ENCODE results near the gene AKAP1. TPM values are rescaled to one million over a fixed set of nuclear protein-coding genes. Genes with fewer than 3 reads are reported as not detected.

AKAP1 gene
- total and polyA plus RNA-seq, 2 of the 8 experiments (the other 6 are each of a cell fraction or from before 2014, with no cell fraction given): 120 to 156 TPM

GRCh38 chr17:57051886-57052361, 33.1 kb upstream of the AKAP1 start:
- no peak overlapping the region for H2AK5ac ChIP-seq (ENCODE audit: low read depth, low read length)
- 0 out of 2 replicates have a peak overlapping the region, but pooled peaks have one; percentile 10 for H3K18ac ChIP-seq (ENCODE audit: extremely low read depth, low read length)
- no peak overlapping the region for H4K91ac ChIP-seq (replicated peaks; ENCODE audit: insufficient read length, low read length)
- no peak overlapping the region for H4K8ac ChIP-seq (ENCODE audit: extremely low read depth, insufficient read depth, low read length)
- no peak overlapping the region for H3K4me3 ChIP-seq (ENCODE audit: extremely low read depth in 1 of 4, insufficient read depth in 2 of 4, low read depth in 3 of 4, low read length in 4 of 4)
- POLR2A ChIA-PET (ENCODE audit: partially characterized antibody): interaction anchor here (0.9 to 1.7 kb wide), 3 partner anchors 17 to 29 kb away, joined by 3 to 6 read pairs (median 3); no protein-coding TSS in a partner anchor
- no peak for FAIRE-seq
- no peaks in the 10 kb centered on the region for H3K9me3 ChIP-seq (ENCODE audit: insufficient read depth in 2 of 2, low read depth in 1 of 2, low read length in 1 of 2)
- H3K4me2 ChIP-seq (ENCODE audit: insufficient read depth in 1 of 2, low read depth in 2 of 2, low read length in 2 of 2): no peak overlapping the region
- H4K20me1 ChIP-seq (replicated peaks in 1 of 2; ENCODE audit: control insufficient read depth in 1 of 2, insufficient read depth in 2 of 2, low read length in 2 of 2): no peaks in the 10 kb centered on the region
- H3K23me2 ChIP-seq (ENCODE audit: low read depth, low read length): no peaks in the 10 kb centered on the region
- no peak overlapping the region for H3K27ac ChIP-seq (ENCODE audit: low read depth, low read length)
- CTCF ChIA-PET (ENCODE audit: partially characterized antibody): interaction anchor here (0.6 to 8.4 kb wide), 8 partner anchors 8 to 61 kb away, joined by 3 to 58 read pairs (median 4); no protein-coding TSS in a partner anchor
- H2BK12ac ChIP-seq (ENCODE audit: low read depth, low read length): peak overlapping the region; percentile 3; the same call in 1 of the 2 replicates
- H3K27me3 ChIP-seq (replicated peaks in 1 of 4; ENCODE audit: control insufficient read depth in 3 of 4, extremely low read depth in 1 of 4, insufficient read depth in 3 of 4, low read length in 3 of 4): no peaks in the 10 kb centered on the region
- no peak for DNase-seq (ENCODE audit: low read depth in 1 of 2, low spot score in 2 of 2)
- H3K23ac ChIP-seq (ENCODE audit: insufficient read length): no peak overlapping the region
- no peaks in the 10 kb centered on the region for H3K36me3 ChIP-seq (ENCODE audit: control insufficient read depth in 2 of 4, insufficient read depth in 4 of 4, low read length in 3 of 4)
- no peak overlapping the region for H4K5ac ChIP-seq (ENCODE audit: insufficient read length, low read depth, low read length)
- 0 out of 2 replicates have a peak overlapping the region, but pooled peaks have one; percentile 20 for H2BK15ac ChIP-seq (ENCODE audit: low read length)
- no peak overlapping the region; the same call in 1 of the 2 replicates for H2BK20ac ChIP-seq (ENCODE audit: low read length)
- H3K9ac ChIP-seq (replicated peaks in 1 of 4; ENCODE audit: extremely low read depth in 1 of 4, low read depth in 3 of 4, low read length in 3 of 4): no peak overlapping the region
- 84% methylated on average over 5 of the region's 5 CpGs; no CpG with 5 or more reads in 1 of the 2 experiments for WGBS, 2 experiments (ENCODE audit: extremely low coverage in 1 of 2, insufficient coverage in 1 of 2, insufficient read length in 1 of 2, insufficient replicate concordance in 2 of 2, low coverage in 1 of 2, low lambda C conversion rate in 2 of 2, missing lambda C conversion rate in 1 of 2)
- H3K4ac ChIP-seq (replicated peaks; ENCODE audit: insufficient read length, low read depth, low read length): no peak overlapping the region
- no peaks in the 10 kb centered on the region for H3K79me1 ChIP-seq (ENCODE audit: low read depth, low read length)
- peak overlapping the region; percentile 14; the same call in 1 of the 2 replicates for H2AFZ ChIP-seq (ENCODE audit: low read length)
- peaks cover 3 to 14% (median 9%) of the 10 kb centered on the region in 4 experiments; a peak in 5 of 7 replicates for H3K4me1 ChIP-seq (replicated peaks in 1 of 4; ENCODE audit: control insufficient read depth in 3 of 4, insufficient read depth in 4 of 4, low read length in 3 of 4)
- H3K14ac ChIP-seq (ENCODE audit: insufficient read length): no peak overlapping the region
- no peaks in the 10 kb centered on the region for H3K79me2 ChIP-seq (ENCODE audit: control insufficient read depth in 1 of 2, insufficient read depth in 2 of 2, low read length in 2 of 2)
- H2BK120ac ChIP-seq (replicated peaks; ENCODE audit: low read depth, low read length): no peak overlapping the region
- peak overlapping the region; percentile 41; the same call in 1 of the 2 replicates for H2BK5ac ChIP-seq (ENCODE audit: low read depth, low read length)
- no peak overlapping the region for H3K56ac ChIP-seq (replicated peaks; ENCODE audit: insufficient read length, low read depth, low read length)
- TF ChIP-seq TCF12 (IDR thresholded peaks at IDR 0.05; ENCODE audit: low read depth, low read length) (peak; percentile 83; the same call in 1 of the 2 replicates), NANOG (IDR thresholded peaks at IDR 0.05; ENCODE audit: insufficient read depth, low read depth, low read length, poor library complexity, severe bottlenecking) (no peak)

Data from H1 (cell line).